Forelimb muscle (tissue), 1 donor: ENCODE data around the gene PPFIBP1. TPM values are rescaled to one million over a fixed set of nuclear protein-coding genes. Genes with fewer than 3 reads are reported as not detected.

Experiments
- DNase-seq: peaks from one replicate; pipeline ENCODE4 v3.0.0-alpha.2; 2013; ENCODE audit warnings: low read depth
- polyA plus RNA-seq: library from polyadenylated mRNA; unstranded; fragments of 120-200 nt; gene quantifications from one replicate; pipeline ENCODE4 v1.2.1, GENCODE V29; 2013; ENCODE audit not compliant: insufficient read length

Gene PPFIBP1
- 28.1 TPM for polyA plus RNA-seq

- DNase-seq = peak; percentile 93
Measured at GRCh38 chr12:27523642-27524493, at the start of gene PPFIBP1. TSS of gene PPFIBP1 (plus strand) at chr12:27524206. CDS start at chr12:27633397, 109,191 bp downstream.

GRCh38 chr12:27474344-27474743, 49.7 kb upstream of the PPFIBP1 start:
- no peak for DNase-seq

GRCh38 chr12:27477049-27477448, 47.0 kb upstream of the PPFIBP1 start:
- no peak for DNase-seq

- no peak for DNase-seq
Measured at GRCh38 chr12:27478949-27479348, 45.1 kb upstream of the PPFIBP1 start.

- DNase-seq = no peak
Measured at GRCh38 chr12:27480016-27480415, 44.0 kb upstream of the PPFIBP1 start.

- DNase-seq = no peak
Measured at GRCh38 chr12:27486961-27487360, 37.0 kb upstream of the PPFIBP1 start.

- DNase-seq = no peak
Measured at GRCh38 chr12:27488479-27488878, 35.5 kb upstream of the PPFIBP1 start.

GRCh38 chr12:27491226-27491625, 32.8 kb upstream of the PPFIBP1 start:
- no peak for DNase-seq

GRCh38 chr12:27493260-27493940, 30.6 kb upstream of the PPFIBP1 start:
- no peak for DNase-seq

GRCh38 chr12:27497446-27497845, 26.6 kb upstream of the PPFIBP1 start:
- no peak for DNase-seq

- DNase-seq = no peak
Measured at GRCh38 chr12:27498149-27498548, 25.9 kb upstream of the PPFIBP1 start.

GRCh38 chr12:27498761-27499160, 25.2 kb upstream of the PPFIBP1 start:
- DNase-seq = no peak

GRCh38 chr12:27499377-27499776, 24.6 kb upstream of the PPFIBP1 start:
- DNase-seq = no peak

- DNase-seq = no peak
Measured at GRCh38 chr12:27500546-27500945, 23.5 kb upstream of the PPFIBP1 start.

GRCh38 chr12:27502021-27502435, 22.0 kb upstream of the PPFIBP1 start:
- no peak for DNase-seq

- no peak for DNase-seq
Measured at GRCh38 chr12:27504507-27504906, 19.5 kb upstream of the PPFIBP1 start.

GRCh38 chr12:27505109-27505508, 18.9 kb upstream of the PPFIBP1 start:
- no peak for DNase-seq

GRCh38 chr12:27505761-27506160, 18.2 kb upstream of the PPFIBP1 start:
- no peak for DNase-seq

- no peak for DNase-seq
Measured at GRCh38 chr12:27506645-27507189, 17.3 kb upstream of the PPFIBP1 start.

GRCh38 chr12:27508736-27509431, 15.1 kb upstream of the PPFIBP1 start:
- DNase-seq = no peak

GRCh38 chr12:27511031-27511722, 12.8 kb upstream of the PPFIBP1 start:
- no peak for DNase-seq

- no peak for DNase-seq
Measured at GRCh38 chr12:27511723-27512045, 12.3 kb upstream of the PPFIBP1 start.
